Panc1 (cell line): Measurements from ENCODE around the gene TNPO3. TPM values are rescaled to one million over a fixed set of nuclear protein-coding genes. Genes with fewer than 3 reads are reported as not detected.

Source experiments
- ATAC-seq: fragments of 200-7000 bp; cut with Tn5 transposase; 2 replicates; pipeline ENCODE4 v1.9.1; 2020; ENCODE audit warnings: mild to moderate bottlenecking, moderate library complexity
- BruUV-seq: library from RNA; stranded (reverse); fragments of 400-500 nt; replicated peaks from 2 replicates; lab custom pipeline; 2021; lab: Mats Ljungman, UMichigan
- CTCF ChIA-PET: fragments of 300-600 bp; sonication (Branson Sonifier 250); formaldehyde crosslinking; loops from one replicate; lab custom pipeline; 2022; ENCODE audit warnings: antibody characterized with exemption; lab: Charles Lee
- POLR2A ChIA-PET: fragments of 300-600 bp; sonication (Branson Sonifier 250); formaldehyde crosslinking; loops from one replicate; lab custom pipeline; 2022; ENCODE audit warnings: antibody characterized with exemption; lab: Charles Lee
- DNase-seq: peaks from one replicate; pipeline ENCODE4 v3.0.0-alpha.2; 2010; ENCODE audit warnings: low read depth, low spot score
- H3K27ac ChIP-seq: 2 replicates; pipeline ENCODE4 v1.5.1; 2011; ENCODE audit warnings: mild to moderate bottlenecking, low read length, inconsistent platforms
- H3K27me3 ChIP-seq: fragments of 200-500 bp; sonication (Bioruptor generic); 2 replicates; pipeline ENCODE4 v1.6.0; 2014; ENCODE audit warnings: low read length, inconsistent platforms; ENCODE audit not compliant: control insufficient read depth, insufficient read depth
- H3K36me3 ChIP-seq: fragments of 200-500 bp; sonication (Bioruptor generic); 2 replicates; pipeline ENCODE4 v1.5.1; 2014; ENCODE audit warnings: inconsistent platforms, mild to moderate bottlenecking, low read length, moderate library complexity; ENCODE audit not compliant: control insufficient read depth, insufficient read depth
- H3K4me1 ChIP-seq: 2 replicates; pipeline ENCODE4 v1.5.1; 2011; ENCODE audit warnings: inconsistent platforms, mild to moderate bottlenecking, low read length, moderate library complexity; ENCODE audit not compliant: control insufficient read depth, insufficient read depth
- H3K4me3 ChIP-seq, 2 experiments: 2 replicates each; pipeline ENCODE4 v1.5.1; 2011 to 2012; ENCODE audit warnings: low read depth in 2 of 2, low read length in 2 of 2, mild to moderate bottlenecking in 2 of 2, inconsistent platforms in 1 of 2, moderate library complexity in 1 of 2
- H3K9me3 ChIP-seq: fragments of 200-500 bp; sonication (Bioruptor generic); 2 replicates; pipeline ENCODE4 v1.5.1; 2014; ENCODE audit warnings: low read depth, mild to moderate bottlenecking, inconsistent platforms, low read length, moderate library complexity; ENCODE audit not compliant: control insufficient read depth, insufficient read depth
- CTCF ChIP-seq: fragments of 450-650 bp; IDR thresholded peaks from 2 replicates; pipeline ENCODE4 v1.5.1; 2017; ENCODE audit warnings: mild to moderate bottlenecking
- POLR2AphosphoS5 ChIP-seq: IDR thresholded peaks from 2 replicates; pipeline ENCODE4 v1.6.1; 2012; ENCODE audit warnings: mild to moderate bottlenecking, low read depth, low read length, moderate library complexity
- REST ChIP-seq, 2 experiments: IDR thresholded peaks; 2 replicates each; pipeline ENCODE4 v1.6.1; 2011 to 2012; ENCODE audit warnings: low read depth in 2 of 2, control low read depth in 1 of 2, low read length in 1 of 2, mild to moderate bottlenecking in 1 of 2, moderate library complexity in 1 of 2; ENCODE audit not compliant: insufficient read depth in 1 of 2
- SIN3A ChIP-seq: IDR thresholded peaks from 2 replicates; pipeline ENCODE4 v1.6.1; 2012; ENCODE audit warnings: low read depth, mild to moderate bottlenecking, low read length, moderate library complexity, borderline replicate concordance; ENCODE audit not compliant: insufficient read depth
- TCF7L2 ChIP-seq: IDR thresholded peaks from 2 replicates; pipeline ENCODE4 v1.6.1; 2011; ENCODE audit warnings: mild to moderate bottlenecking, low read depth, low read length, inconsistent platforms
- in situ Hi-C: cut with HindIII; loops from 2 replicates; pipeline ENCODE4 v1.10.0; 2016; ENCODE audit warnings: low sequenced_read_pairs, low pct_unique_long_range_greater_than_20kb
- intact Hi-C: fragments of 100-400 bp; cut with micrococcal nuclease; formaldehyde crosslinking; loops from one replicate; pipeline ENCODE4 v1.10.0; 2022; ENCODE audit not compliant: unreplicated experiment
- total RNA-seq: library from RNA; stranded (reverse); gene quantifications from one replicate; pipeline ENCODE4 v1.2.1, GENCODE V29; 2021; ENCODE audit not compliant: unreplicated experiment

Gene TNPO3
- total RNA-seq, 1 experiment from 2014 or later, result 71.8 TPM

GRCh38 chr7:129098409-129099084 lies 43.6 kb upstream of the TNPO3 start:
- ChIA-PET POLR2A (no interaction called here), CTCF (no interaction called here)
- Histone ChIP-seq H3K27ac (no peak overlapping the region), H3K4me1 (no peaks in the 10 kb centered on the region), H3K36me3 (no peaks in the 10 kb centered on the region), H3K27me3 (peaks cover 3% of the 10 kb centered on the region; the same call in 1 of the 2 replicates), H3K4me3 (no peak overlapping the region), H3K9me3 (no peaks in the 10 kb centered on the region)
- in situ Hi-C loops (no loop called here), intact Hi-C loops (loop anchor here (10.0 kb wide), 1 partner anchor 164 kb away; the partner anchor contains the start of gene IRF5)
- no peak for DNase-seq
- TF ChIP-seq SIN3A (no peak), REST (IDR thresholded peaks at IDR 0.05; ENCODE audit: insufficient read depth in 1 of 2, low read depth in 2 of 2, low read length in 1 of 2) (no peak; a peak in 1 of 4 replicates), POLR2AphosphoS5 (no peak), TCF7L2 (no peak), CTCF (no peak)
- BruUV-seq, result no TSS peak
- no peak for ATAC-seq

DNA sequence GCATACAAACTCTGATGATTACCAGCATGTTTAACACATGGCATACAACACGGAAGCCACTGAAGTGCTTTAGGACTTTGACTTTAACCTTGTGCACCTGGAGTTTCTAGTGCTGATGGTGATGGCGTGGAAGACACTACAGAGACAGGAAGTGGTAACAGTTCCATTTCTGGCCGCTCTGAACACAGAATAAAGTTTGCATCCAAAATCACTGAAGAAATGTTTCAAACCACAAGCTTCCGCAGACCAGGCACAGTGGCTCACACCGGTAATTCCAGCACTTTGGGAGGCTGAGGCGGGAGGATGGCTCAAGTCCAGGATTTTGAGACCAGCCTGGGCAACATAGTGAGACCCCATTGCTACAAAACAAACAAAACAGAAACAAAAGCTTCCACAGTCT lies 40.3 kb upstream of the TNPO3 start:
- no peak for DNase-seq
- CTCF ChIA-PET, result no interaction called here
- Histone ChIP-seq H3K9me3 (no peaks in the 10 kb centered on the region), H3K36me3 (no peaks in the 10 kb centered on the region), H3K27ac (no peak overlapping the region), H3K4me1 (no peaks in the 10 kb centered on the region), H3K27me3 (peaks cover 3% of the 10 kb centered on the region; the same call in 1 of the 2 replicates), H3K4me3 (no peak overlapping the region)
- ATAC-seq, result no peak
- no TSS peak for BruUV-seq
- TF ChIP-seq SIN3A (no peak), POLR2AphosphoS5 (no peak), TCF7L2 (no peak), CTCF (no peak), REST (IDR thresholded peaks at IDR 0.05; ENCODE audit: insufficient read depth in 1 of 2, low read depth in 2 of 2, low read length in 1 of 2) (no peak)
- intact Hi-C loops (loop anchor here (10.0 kb wide), 1 partner anchor 160 kb away; the partner anchor contains the start of gene IRF5), in situ Hi-C loops (no loop called here)
- POLR2A ChIA-PET, result interaction anchor here (0.7 kb wide), 1 partner anchor 86 kb away, joined by 6 read pairs; no protein-coding TSS in a partner anchor
